ENCODE results near the gene LMTK3. TPM values are rescaled to one million over a fixed set of nuclear protein-coding genes. Genes with fewer than 3 reads are reported as not detected.

The LMTK3 gene
- total and polyA plus RNA-seq, 2 experiments from 2014 or later = 1.6 to 11.8 TPM

DNA sequence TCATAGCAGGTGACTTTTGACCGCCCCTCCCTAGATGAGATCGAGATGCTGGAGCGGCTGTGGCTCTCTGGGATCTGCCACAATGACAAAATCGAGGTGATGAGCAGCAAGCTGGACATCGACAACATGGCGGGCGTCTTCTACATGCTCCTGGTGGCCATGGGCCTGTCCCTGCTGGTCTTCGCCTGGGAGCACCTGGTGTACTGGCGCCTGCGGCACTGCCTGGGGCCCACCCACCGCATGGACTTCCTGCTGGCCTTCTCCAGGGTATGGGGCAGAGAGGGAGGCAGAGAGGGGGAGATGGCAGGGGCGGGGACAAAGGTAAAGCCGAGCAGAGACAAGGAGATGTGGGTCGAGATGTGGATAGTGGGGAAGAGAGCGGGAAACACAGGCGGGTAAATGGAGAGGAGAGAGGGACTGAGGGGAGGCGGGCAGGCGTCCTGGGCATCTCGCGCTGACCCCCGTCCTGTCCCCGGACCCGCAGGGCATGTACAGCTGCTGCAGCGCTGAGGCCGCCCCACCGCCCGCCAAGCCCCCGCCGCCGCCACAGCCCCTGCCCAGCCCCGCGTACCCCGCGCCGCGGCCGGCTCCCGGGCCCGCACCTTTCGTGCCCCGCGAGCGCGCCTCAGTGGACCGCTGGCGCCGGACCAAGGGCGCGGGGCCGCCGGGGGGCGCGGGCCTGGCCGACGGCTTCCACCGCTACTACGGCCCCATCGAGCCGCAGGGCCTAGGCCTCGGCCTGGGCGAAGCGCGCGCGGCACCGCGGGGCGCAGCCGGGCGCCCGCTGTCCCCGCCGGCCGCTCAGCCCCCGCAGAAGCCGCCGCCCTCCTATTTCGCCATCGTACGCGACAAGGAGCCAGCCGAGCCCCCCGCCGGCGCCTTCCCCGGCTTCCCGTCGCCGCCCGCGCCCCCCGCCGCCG, 69.3 kb downstream of the LMTK3 start:
- H3K36me3 ChIP-seq (ENCODE audit: insufficient read depth) = peaks cover 6% of the 10 kb centered on the region
- no peak for TF ChIP-seq CTCF (conservative IDR thresholded peaks at IDR 0.05; ENCODE audit: low read depth in 2 of 2)
- TF ChIP-seq JUNB (IDR thresholded peaks at IDR 0.05; ENCODE audit: unreplicated experiment) = no peak
- TF ChIP-seq ETS1 (IDR thresholded peaks at IDR 0.05) = no peak
- 0 out of 2 replicates have a peak, but pooled peaks have one; percentile 32 for TF ChIP-seq POLR2AphosphoS5 (IDR thresholded peaks at IDR 0.05; ENCODE audit: low read depth)
- peak; percentile 56 for DNase-seq (ENCODE audit: low spot score)
- peaks cover 13% of the 10 kb centered on the region for H3K79me2 ChIP-seq (replicated peaks; ENCODE audit: insufficient read depth)
- ATAC-seq = no peak; the same call in 2 of the 3 replicates
- peak overlapping the region; percentile 66 for H3K4me2 ChIP-seq
- H3K36me3 Mint-ChIP-seq (ENCODE audit: low read depth) = peaks cover 21% of the 10 kb centered on the region
- H2AFZ ChIP-seq = no peak overlapping the region
- H3K4me1 Mint-ChIP-seq = peaks cover 23% of the 10 kb centered on the region
- H3K9me3 Mint-ChIP-seq = no peaks in the 10 kb centered on the region
- peak overlapping the region; percentile 42; the same call in 1 of the 2 replicates for H3K4me3 ChIP-seq
- H4K20me1 ChIP-seq (replicated peaks; ENCODE audit: insufficient read depth) = peaks cover under 1% of the 10 kb centered on the region; the same call in 1 of the 2 replicates
- no peaks in the 10 kb centered on the region for H3K9me2 ChIP-seq (ENCODE audit: insufficient read depth)
- peaks cover 22% of the 10 kb centered on the region for H3K4me1 ChIP-seq (ENCODE audit: insufficient read depth)
- H3K27me3 ChIP-seq (ENCODE audit: insufficient read depth) = peaks cover 30% of the 10 kb centered on the region
- H3K27ac Mint-ChIP-seq = no peak overlapping the region
- H3K27me3 Mint-ChIP-seq (ENCODE audit: insufficient read depth, low read depth, poor library complexity) = peaks cover 23% of the 10 kb centered on the region
- no peak overlapping the region for H3K27ac ChIP-seq (ENCODE audit: low read depth)
- H3F3A ChIP-seq (replicated peaks; ENCODE audit: low read depth) = peaks cover 22% of the 10 kb centered on the region
- peak overlapping the region; percentile 48; the same call in 2 of the 3 replicates for H3K4me3 Mint-ChIP-seq

DNA sequence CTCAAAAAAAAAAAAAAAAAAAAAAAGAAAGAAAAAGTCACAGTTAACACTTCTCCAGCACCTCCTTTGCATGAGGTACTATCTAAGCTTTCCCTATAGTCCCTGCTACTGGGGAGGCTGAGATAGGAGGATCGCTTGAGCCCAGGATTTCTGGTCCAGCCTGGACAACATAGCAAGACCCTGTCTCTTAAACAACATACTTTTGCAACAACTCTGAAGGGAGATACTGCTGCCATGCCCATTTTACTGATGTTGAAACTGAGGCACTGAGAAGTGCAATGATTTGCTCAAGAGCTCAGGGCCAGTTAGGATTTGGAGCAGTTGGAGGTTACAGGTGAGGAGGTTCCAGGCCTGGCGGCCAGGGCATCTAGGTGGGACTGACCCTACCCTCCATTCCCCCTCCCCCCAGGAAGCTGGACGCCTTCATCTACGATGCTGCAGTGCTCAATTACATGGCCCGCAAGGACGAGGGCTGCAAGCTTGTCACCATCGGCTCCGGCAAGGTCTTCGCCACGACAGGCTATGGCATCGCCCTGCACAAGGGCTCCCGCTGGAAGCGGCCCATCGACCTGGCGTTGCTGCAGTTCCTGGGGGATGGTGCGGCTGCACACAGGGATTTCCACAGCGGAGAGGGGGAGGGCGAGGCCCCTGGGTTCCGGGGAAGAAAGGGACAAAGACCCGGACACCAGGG, 70.1 kb downstream of the LMTK3 start:
- peaks cover 18% of the 10 kb centered on the region for H3F3A ChIP-seq (replicated peaks; ENCODE audit: low read depth)
- H3K4me1 ChIP-seq (ENCODE audit: insufficient read depth) = peaks cover 21% of the 10 kb centered on the region
- no peak overlapping the region for H3K27ac ChIP-seq (ENCODE audit: low read depth)
- no peak overlapping the region for H2AFZ ChIP-seq
- Mint-ChIP-seq H3K36me3 (ENCODE audit: low read depth) (peaks cover 15% of the 10 kb centered on the region), H3K4me3 (no peak overlapping the region; the same call in 2 of the 3 replicates), H3K9me3 (no peaks in the 10 kb centered on the region), H3K4me1 (peaks cover 22% of the 10 kb centered on the region), H3K27ac (no peak overlapping the region), H3K27me3 (ENCODE audit: insufficient read depth, low read depth, poor library complexity) (peaks cover 23% of the 10 kb centered on the region)
- ATAC-seq (no peak), DNase-seq (ENCODE audit: low spot score) (no peak)
- peak overlapping the region; percentile 66 for H3K4me2 ChIP-seq
- H3K36me3 ChIP-seq (ENCODE audit: insufficient read depth) = no peaks in the 10 kb centered on the region
- no peaks in the 10 kb centered on the region; the same call in 1 of the 2 replicates for H4K20me1 ChIP-seq (replicated peaks; ENCODE audit: insufficient read depth)
- no peaks in the 10 kb centered on the region for H3K9me2 ChIP-seq (ENCODE audit: insufficient read depth)
- H3K4me3 ChIP-seq = peak overlapping the region; percentile 42; the same call in 1 of the 2 replicates
- H3K27me3 ChIP-seq (ENCODE audit: insufficient read depth) = peaks cover 30% of the 10 kb centered on the region
- peaks cover 5% of the 10 kb centered on the region for H3K79me2 ChIP-seq (replicated peaks; ENCODE audit: insufficient read depth)
- TF ChIP-seq CTCF (conservative IDR thresholded peaks at IDR 0.05; ENCODE audit: low read depth in 2 of 2) (no peak), CREB1 (CRISPR knock-in tag; IDR thresholded peaks at IDR 0.05; ENCODE audit: low read depth) (no peak), STAT1 (IDR thresholded peaks at IDR 0.05; ENCODE audit: unreplicated experiment) (no peak)

Measured in GM23338 (cell line).